HG03175 (cell line): Measurements from ENCODE around the gene SLCO1B3.
"Not testable (repeated sequence)": the region's sequence is repeated elsewhere in the genome, so short reads cannot be mapped to it uniquely, and the experiment has no call there.

Source experiments
- ATAC-seq: cut with Tn5 transposase; IDR thresholded peaks from one replicate; pipeline ENCODE4 v1.9.1; 2021; ENCODE audit warnings: mild to moderate bottlenecking, moderate library complexity; ENCODE audit not compliant: unreplicated experiment

SLCO1B3 gene, protein sequence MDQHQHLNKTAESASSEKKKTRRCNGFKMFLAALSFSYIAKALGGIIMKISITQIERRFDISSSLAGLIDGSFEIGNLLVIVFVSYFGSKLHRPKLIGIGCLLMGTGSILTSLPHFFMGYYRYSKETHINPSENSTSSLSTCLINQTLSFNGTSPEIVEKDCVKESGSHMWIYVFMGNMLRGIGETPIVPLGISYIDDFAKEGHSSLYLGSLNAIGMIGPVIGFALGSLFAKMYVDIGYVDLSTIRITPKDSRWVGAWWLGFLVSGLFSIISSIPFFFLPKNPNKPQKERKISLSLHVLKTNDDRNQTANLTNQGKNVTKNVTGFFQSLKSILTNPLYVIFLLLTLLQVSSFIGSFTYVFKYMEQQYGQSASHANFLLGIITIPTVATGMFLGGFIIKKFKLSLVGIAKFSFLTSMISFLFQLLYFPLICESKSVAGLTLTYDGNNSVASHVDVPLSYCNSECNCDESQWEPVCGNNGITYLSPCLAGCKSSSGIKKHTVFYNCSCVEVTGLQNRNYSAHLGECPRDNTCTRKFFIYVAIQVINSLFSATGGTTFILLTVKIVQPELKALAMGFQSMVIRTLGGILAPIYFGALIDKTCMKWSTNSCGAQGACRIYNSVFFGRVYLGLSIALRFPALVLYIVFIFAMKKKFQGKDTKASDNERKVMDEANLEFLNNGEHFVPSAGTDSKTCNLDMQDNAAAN

GRCh38 chr12:20810487-20810886 lies at the start of gene SLCO1B3:
TSS of gene SLCO1B3 (plus strand) at chr12:20810705. CDS start at chr12:20815739, 5,034 bp downstream.
- ATAC-seq: no peak

DNA sequence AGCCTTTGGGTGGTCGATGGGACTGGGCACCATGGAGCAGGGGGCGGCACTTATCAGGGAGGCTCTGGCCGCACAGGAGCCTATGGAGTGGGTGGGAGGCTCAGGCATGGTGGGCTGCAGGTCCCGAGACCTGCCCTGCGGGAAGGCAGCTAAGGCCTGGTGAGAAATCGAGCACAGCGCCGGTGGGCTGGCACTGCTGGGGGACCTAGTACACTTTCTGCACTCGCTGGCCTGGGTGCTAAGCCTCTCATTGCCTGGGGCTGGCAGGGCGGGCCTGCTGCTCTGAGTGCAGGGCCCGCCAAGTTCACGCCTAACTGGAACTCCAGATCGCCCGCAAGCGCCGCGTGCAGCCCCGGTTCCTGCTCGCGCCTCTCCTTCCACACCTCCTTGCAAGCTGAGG lies 33.1 kb upstream of the SLCO1B3 start:
- ATAC-seq: no peak

DNA sequence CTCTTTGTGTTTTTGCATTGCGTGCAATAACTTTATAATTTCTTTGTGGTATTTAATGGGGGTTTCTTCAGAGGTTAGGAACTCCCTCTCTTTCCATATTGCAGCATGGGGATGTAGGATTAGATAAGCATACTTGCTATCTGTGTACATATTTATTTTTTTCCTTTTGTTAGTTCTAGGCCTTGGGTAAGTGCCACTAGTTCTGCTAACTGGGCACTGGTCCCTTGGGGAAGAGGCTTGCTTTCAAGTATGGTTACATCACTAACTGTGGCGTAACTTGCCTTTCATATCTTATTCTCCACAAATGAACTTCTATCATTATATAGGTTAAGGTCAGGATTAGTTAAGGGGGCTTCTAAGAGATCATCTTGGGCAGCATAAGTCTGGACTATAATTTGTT lies 31.5 kb upstream of the SLCO1B3 start:
- no peak for ATAC-seq

DNA sequence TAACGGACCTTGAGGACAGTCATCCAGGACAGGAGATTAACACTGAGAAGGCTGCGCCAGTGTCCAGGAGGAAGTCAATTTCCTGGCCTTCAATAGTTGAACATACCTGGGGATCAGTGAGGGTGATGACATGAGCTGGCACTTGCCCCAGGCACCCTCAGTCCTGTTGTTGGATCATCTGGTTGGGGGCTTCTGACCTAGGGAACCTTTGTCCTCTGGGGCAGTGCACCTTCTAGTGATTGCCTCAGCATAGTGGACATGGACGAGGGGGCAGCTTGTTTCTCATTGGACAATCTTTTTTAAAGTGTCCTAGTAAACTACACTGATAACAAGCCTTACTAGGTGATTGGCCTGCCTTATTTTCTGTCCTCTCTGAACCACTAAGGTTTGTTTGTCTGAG lies 30.5 kb upstream of the SLCO1B3 start:
- not testable (repeated sequence) for ATAC-seq

- not testable (repeated sequence) for ATAC-seq
These were observed 26.6 kb upstream of the SLCO1B3 start for GRCh38 chr12:20783796-20784357.

- no peak for ATAC-seq
These were observed 17.5 kb upstream of the SLCO1B3 start for GRCh38 chr12:20792971-20793370.

DNA sequence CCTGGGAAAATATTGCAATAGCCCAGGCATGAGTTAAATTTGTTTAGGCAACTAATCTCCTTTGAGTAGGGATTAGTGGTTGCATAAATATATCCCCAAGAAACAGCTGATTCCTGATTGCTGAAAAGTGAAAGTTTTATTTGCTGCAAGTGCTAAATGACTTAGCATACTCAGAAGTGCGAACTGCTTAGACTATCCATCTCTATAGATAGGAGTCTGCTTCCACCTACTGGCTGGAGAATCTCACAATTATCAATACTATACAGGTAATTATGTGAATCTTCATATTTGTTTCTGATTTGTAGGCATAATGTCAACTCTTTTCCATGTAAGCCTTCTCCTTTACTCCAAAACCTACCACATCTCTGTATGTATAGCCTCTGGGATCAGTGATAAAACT lies 12.0 kb upstream of the SLCO1B3 start:
- ATAC-seq: no peak

- ATAC-seq: no peak
These were observed 10.3 kb upstream of the SLCO1B3 start for GRCh38 chr12:20800160-20800559.

DNA sequence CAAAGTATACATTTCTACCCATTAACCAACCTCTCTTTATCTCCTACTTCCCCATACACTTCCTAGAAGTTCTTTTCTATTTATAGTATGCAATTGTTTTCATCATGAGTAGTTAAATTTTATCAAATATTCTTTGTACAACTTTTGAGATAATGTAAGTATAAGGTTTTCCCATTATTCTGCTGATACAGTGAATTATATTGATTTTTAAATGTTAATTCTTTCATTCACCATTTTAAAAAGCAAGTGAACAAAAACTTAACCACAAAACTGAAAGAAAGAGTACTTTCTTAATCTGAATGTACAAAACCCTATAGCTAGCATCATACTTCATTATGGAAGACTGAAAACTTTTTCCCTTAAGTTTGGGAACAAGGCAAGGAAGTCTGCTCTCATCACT lies 9.5 kb upstream of the SLCO1B3 start:
- no peak for ATAC-seq

DNA sequence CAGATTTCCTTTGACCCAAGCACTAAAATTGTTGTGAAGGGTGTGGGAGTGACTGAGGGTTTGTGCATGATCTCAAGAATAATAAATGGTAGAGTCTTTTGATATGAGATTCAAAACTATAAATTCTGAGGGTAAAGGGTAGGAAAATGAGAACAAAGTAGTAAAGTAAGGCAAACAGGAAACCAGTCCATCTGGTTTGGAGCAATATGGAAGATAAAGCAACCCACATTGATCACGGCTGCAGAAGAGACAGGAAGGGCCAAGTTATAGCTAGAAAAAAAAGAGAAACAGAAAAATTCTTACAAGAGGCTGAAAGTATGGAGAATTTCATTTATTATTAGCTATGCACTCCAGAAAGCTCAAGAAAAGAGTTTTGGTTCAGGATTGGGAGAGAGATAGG lies 4.6 kb upstream of the SLCO1B3 start:
- ATAC-seq: no peak

DNA sequence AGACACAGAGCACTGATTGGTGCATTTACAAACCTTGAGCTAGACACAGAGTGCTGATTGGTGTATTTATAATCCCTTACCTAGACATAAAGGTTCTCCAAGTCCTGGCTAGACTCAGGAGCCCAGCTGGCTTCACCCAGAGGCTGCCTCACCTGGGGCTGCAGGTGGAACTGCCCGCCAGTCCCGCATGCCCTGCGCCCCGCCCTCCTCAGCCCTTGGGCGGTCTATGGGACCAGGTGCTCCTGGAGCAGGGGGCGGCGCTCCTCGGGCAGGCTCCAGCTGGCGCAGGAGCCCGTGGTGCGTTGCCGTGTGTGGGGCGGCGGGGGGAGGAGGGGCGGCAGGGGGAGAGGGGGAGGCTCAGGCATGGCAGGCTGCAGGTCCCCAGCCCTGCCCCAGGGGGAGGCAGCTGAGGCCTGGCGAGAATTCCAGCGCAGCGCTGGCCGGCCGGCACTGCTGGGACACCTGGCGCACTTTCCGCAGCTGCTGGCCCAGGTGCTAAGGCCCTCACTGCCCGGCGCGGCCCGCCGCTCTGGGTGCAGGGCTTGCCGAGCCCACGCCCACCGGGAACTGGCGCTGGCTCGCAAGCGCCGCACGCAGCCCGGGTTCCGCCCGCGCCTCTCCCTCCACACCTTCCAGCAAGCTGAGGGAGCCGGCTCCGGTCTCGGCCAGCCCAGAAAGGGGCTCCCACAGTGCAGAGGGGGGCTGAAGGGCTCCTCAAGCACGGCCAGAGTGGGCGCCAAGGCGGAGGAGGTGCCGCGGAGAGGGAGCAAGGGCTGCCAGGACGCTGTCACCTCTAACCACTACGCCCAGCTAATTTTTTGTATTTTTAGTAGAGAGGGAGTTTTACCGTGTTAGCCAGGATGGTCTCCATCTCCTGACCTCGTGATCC lies 3.1 kb upstream of the SLCO1B3 start:
- ATAC-seq: no peak

DNA sequence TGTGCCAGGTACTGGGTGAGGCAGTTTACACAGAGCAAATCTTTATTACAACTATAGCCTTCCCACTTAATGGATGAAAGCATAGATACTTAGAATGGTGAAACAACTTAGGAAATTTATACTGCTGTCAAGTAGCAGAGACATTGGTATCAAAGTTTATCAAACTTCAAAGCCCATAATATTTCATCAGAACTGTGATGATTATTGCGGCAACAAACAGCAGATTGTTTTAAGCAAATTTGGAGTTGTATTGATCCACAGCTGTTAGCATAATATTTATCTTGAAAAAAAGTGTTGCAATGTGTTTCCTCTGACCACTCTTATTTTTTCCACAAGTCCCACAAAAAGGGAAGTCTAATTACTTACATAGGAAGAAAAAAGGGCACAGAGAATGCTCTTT lies 2.0 kb upstream of the SLCO1B3 start:
- no peak for ATAC-seq

- no peak for ATAC-seq
These were observed 5.1 kb downstream of the SLCO1B3 start for GRCh38 chr12:20815574-20815973.

GRCh38 chr12:20822415-20822814 lies 11.9 kb downstream of the SLCO1B3 start:
- ATAC-seq: no peak

DNA sequence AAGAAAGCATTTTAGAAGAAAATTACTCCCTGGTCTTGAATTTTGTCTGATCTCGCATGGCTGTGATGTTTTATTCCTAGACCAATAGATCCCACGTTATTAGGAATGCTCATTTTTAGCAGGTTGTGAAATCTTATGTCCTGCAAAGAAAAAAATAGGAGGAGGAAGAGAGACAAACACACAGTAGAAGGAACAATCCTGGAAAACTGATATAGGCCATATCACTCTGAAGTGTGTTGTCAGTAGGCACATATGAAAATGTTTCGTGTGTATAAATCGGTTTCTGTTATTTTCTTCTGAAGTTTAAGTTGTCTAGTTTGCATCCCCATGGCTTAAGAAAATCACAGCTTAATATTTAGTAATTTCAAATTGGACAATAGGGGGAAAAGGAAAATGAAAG lies 12.4 kb downstream of the SLCO1B3 start:
- ATAC-seq: no peak

DNA sequence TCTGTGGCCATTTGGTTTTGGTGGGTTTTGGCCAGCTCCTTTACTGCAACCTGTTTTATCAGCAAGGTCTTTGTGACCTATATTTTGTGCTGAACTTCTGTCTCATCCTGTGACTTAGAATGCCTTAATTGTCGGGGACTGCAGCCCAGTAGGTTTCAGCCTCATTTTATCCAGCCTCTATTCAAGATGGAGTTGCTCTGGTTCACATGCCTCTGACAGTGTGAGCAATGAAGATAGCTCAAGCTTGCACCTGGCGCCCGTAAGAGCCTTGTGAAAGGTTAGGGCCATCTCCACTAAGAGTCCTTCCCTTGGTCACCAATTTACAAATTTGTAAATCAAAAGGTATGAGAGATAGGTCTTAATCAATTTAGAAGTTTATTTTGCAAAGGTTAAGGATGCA lies 19.4 kb downstream of the SLCO1B3 start:
- no peak for ATAC-seq

DNA sequence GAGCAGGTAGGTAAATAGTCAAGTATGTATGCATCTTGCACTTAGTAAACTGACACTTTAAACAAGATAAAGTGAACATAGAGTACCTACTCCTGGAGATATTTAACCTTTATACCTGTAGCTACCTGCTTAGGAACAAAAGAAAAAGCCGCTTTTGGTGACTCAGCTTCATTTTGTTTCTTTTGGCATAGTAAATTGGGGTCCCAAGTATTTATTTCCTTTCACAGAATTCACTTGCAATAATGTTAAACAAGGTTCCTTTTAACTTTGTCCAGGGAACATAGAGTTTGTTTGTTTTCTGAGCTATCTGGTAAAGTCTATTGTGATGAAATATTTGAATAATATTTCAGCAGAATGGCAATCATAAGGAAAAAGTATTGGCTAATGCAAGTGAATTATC lies 20.0 kb downstream of the SLCO1B3 start:
- ATAC-seq: no peak

DNA sequence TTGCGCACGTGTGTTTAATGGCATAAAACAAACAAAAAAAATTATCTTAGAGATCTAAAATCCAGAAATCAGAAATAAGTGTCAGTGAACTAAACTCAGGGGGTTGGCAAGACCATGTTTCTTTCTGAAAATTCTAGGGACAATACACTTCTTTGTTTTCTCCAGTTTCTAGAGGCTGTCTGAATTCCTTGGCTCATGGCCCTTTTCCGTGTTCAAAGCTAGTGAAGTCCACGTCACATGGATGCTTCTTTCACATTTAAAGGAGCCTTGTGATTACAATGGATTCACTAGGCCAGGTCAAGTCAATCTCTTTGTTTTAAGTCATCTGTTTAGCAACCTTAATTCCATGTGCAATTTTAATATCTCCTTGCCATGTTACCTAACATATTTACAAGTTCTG lies 22.4 kb downstream of the SLCO1B3 start:
- ATAC-seq: no peak

DNA sequence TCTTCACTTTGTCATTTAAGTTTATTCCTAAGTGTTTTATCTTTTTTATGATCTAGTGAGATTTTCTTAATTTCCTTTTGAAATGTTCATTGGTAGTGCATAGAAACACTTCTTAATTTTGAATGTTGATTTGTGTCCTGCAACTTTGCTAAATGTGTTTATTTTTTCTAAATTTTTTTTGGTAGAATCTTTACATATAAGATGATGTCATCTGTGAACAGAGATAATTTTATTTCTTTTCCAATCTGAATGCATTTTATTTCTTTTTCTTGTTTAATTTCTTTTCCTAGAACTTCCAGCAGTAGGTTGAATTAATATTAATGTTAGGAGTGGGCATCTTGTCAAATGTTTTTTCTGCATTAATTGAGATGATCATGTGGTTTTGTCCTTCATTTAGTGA lies 42.1 kb downstream of the SLCO1B3 start:
- ATAC-seq: no peak

GRCh38 chr12:20863056-20863455 lies 52.6 kb downstream of the SLCO1B3 start:
- no peak for ATAC-seq

- ATAC-seq: no peak
These were observed 55.4 kb downstream of the SLCO1B3 start for GRCh38 chr12:20865873-20866272.
